ENCODE results near the gene DUOX2.

DUOX2 gene

GRCh38 chr15:45147606-45148005 is 33.6 kb upstream of the DUOX2 start:
- Histone ChIP-seq H3K9me3 (ENCODE audit: control insufficient read depth, insufficient read depth, low read length) (no peaks in the 10 kb centered on the region), H3K27me3 (ENCODE audit: control insufficient read depth, low read length) (no peaks in the 10 kb centered on the region)
- no peak for TF ChIP-seq EZH2phosphoT487 (IDR thresholded peaks at IDR 0.05; ENCODE audit: borderline replicate concordance, low read length)

DNA sequence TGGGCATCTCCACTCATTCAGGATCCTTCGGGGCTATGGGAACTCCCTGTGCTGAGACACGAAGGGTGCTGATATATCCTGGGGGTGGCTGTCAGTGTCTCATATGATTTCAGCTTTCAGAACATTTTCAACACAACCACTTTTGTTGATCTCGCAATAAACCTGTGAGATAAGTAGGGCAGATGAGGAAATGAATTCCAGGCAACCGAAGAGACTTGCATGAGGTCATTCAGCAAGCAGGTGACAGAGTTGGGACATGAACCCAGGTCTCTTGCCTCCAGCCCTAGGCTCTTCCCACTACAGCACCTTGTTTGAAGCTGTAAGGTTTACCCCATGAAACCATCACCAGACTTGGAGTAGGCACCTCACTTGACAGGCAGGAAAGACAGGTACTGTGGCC is 32.4 kb upstream of the DUOX2 start:
- H3K4me1 ChIP-seq (ENCODE audit: control insufficient read depth, low read length): no peaks in the 10 kb centered on the region
- H3K9me3 ChIP-seq (ENCODE audit: control insufficient read depth, insufficient read depth, low read length): no peaks in the 10 kb centered on the region
- H3K9me2 ChIP-seq (replicated peaks; ENCODE audit: control insufficient read depth, low read length): no peaks in the 10 kb centered on the region
- no peak overlapping the region for H3K4me3 ChIP-seq (ENCODE audit: low read length)
- no peak overlapping the region for H3K4me2 ChIP-seq (ENCODE audit: low read length)
- H3K36me3 ChIP-seq (ENCODE audit: control insufficient read depth, low read length): no peaks in the 10 kb centered on the region
- TF ChIP-seq EZH2phosphoT487 (IDR thresholded peaks at IDR 0.05; ENCODE audit: borderline replicate concordance, low read length) (no peak), CTCF (IDR thresholded peaks at IDR 0.05; ENCODE audit: low read depth, low read length, poor library complexity, severe bottlenecking) (no peak)
- H3K79me2 ChIP-seq (ENCODE audit: control insufficient read depth, low read length): no peaks in the 10 kb centered on the region
- H3K27me3 ChIP-seq (ENCODE audit: control insufficient read depth, low read length): no peaks in the 10 kb centered on the region
- H4K20me1 ChIP-seq (ENCODE audit: control insufficient read depth, insufficient read depth, low read depth, low read length): no peaks in the 10 kb centered on the region
- no peaks in the 10 kb centered on the region for H3F3A ChIP-seq (ENCODE audit: control insufficient read depth, insufficient read depth)
- no peak overlapping the region for H3K27ac ChIP-seq (ENCODE audit: low read depth, low read length)

More at GRCh38 chr15:45147606-45148005, 33.6 kb upstream of the DUOX2 start:
- no peaks in the 10 kb centered on the region for H3F3A ChIP-seq (ENCODE audit: control insufficient read depth, insufficient read depth)
- no peak overlapping the region for H3K4me2 ChIP-seq (ENCODE audit: low read length)
- no peaks in the 10 kb centered on the region for H3K36me3 ChIP-seq (ENCODE audit: control insufficient read depth, low read length)
- H3K4me1 ChIP-seq (ENCODE audit: control insufficient read depth, low read length): no peaks in the 10 kb centered on the region
- H3K4me3 ChIP-seq (ENCODE audit: low read length): no peak overlapping the region
- no peaks in the 10 kb centered on the region for H4K20me1 ChIP-seq (ENCODE audit: control insufficient read depth, insufficient read depth, low read depth, low read length)
- no peaks in the 10 kb centered on the region for H3K79me2 ChIP-seq (ENCODE audit: control insufficient read depth, low read length)
- no peak overlapping the region for H3K27ac ChIP-seq (ENCODE audit: low read depth, low read length)
- no peaks in the 10 kb centered on the region for H3K9me2 ChIP-seq (replicated peaks; ENCODE audit: control insufficient read depth, low read length)

- H3K9me3 ChIP-seq (ENCODE audit: control insufficient read depth, insufficient read depth, low read length): no peaks in the 10 kb centered on the region
- H3K27ac ChIP-seq (ENCODE audit: low read depth, low read length): no peak overlapping the region
- no peaks in the 10 kb centered on the region for H3K27me3 ChIP-seq (ENCODE audit: control insufficient read depth, low read length)
- H3K9me2 ChIP-seq (replicated peaks; ENCODE audit: control insufficient read depth, low read length): no peaks in the 10 kb centered on the region
- no peaks in the 10 kb centered on the region for H3F3A ChIP-seq (ENCODE audit: control insufficient read depth, insufficient read depth)
- H3K4me3 ChIP-seq (ENCODE audit: low read length): no peak overlapping the region
- no peaks in the 10 kb centered on the region for H4K20me1 ChIP-seq (ENCODE audit: control insufficient read depth, insufficient read depth, low read depth, low read length)
- H3K4me2 ChIP-seq (ENCODE audit: low read length): no peak overlapping the region
- no peaks in the 10 kb centered on the region for H3K79me2 ChIP-seq (ENCODE audit: control insufficient read depth, low read length)
- H3K36me3 ChIP-seq (ENCODE audit: control insufficient read depth, low read length): no peaks in the 10 kb centered on the region
- H3K4me1 ChIP-seq (ENCODE audit: control insufficient read depth, low read length): no peaks in the 10 kb centered on the region
- no peak for TF ChIP-seq EZH2phosphoT487 (IDR thresholded peaks at IDR 0.05; ENCODE audit: borderline replicate concordance, low read length)
Observed at GRCh38 chr15:45144775-45145174, 30.8 kb upstream of the DUOX2 start.

DNA sequence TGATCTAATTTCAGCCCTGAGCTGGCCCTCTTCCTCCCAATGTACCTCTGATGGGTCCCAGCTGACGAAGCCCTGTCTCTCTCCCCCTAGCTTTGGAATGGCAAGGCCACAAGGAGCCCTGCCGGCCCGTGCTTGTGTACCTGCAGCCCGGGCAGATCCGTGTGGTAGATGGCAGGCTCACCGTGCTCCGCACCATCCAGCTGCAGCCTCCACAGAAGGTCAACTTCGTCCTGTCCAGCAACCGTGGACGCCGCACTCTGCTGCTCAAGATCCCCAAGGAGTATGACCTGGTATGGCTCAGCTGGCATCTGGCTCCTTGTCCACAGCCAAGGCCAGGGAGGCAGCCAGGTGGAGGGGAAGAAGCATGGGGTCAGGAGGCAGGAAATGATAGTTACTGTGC is 30.0 kb upstream of the DUOX2 start:
- TF ChIP-seq CTCF (IDR thresholded peaks at IDR 0.05; ENCODE audit: low read depth, low read length, poor library complexity, severe bottlenecking) (no peak), EZH2phosphoT487 (IDR thresholded peaks at IDR 0.05; ENCODE audit: borderline replicate concordance, low read length) (no peak)

More for the DNA sequence above, 30.0 kb upstream of the DUOX2 start:
- Histone ChIP-seq H3K4me2 (ENCODE audit: low read length) (no peak overlapping the region), H4K20me1 (ENCODE audit: control insufficient read depth, insufficient read depth, low read depth, low read length) (no peaks in the 10 kb centered on the region), H3K27ac (ENCODE audit: low read depth, low read length) (no peak overlapping the region), H3K4me3 (ENCODE audit: low read length) (no peak overlapping the region), H3F3A (ENCODE audit: control insufficient read depth, insufficient read depth) (no peaks in the 10 kb centered on the region), H3K36me3 (ENCODE audit: control insufficient read depth, low read length) (no peaks in the 10 kb centered on the region), H3K9me3 (ENCODE audit: control insufficient read depth, insufficient read depth, low read length) (no peaks in the 10 kb centered on the region), H3K79me2 (ENCODE audit: control insufficient read depth, low read length) (no peaks in the 10 kb centered on the region), H3K27me3 (ENCODE audit: control insufficient read depth, low read length) (no peaks in the 10 kb centered on the region), H3K9me2 (replicated peaks; ENCODE audit: control insufficient read depth, low read length) (no peaks in the 10 kb centered on the region), H3K4me1 (ENCODE audit: control insufficient read depth, low read length) (no peaks in the 10 kb centered on the region)
